HepG2 (cell line): ENCODE results near the gene CCNT2. TPM values are rescaled to one million over a fixed set of nuclear protein-coding genes. Genes with fewer than 3 reads are reported as not detected.

ENCODE experiments used
- AFF4 ChIP-seq: sonication (generic); formaldehyde crosslinking; IDR thresholded peaks from 2 replicates; pipeline ENCODE4 v1.4.0; 2020; ENCODE audit warnings: missing genetic modification reagents
- AHDC1 ChIP-seq: sonication (generic); formaldehyde crosslinking; IDR thresholded peaks from 2 replicates; pipeline ENCODE4 v1.5.1; 2020; ENCODE audit warnings: mild to moderate bottlenecking, missing genetic modification reagents, borderline replicate concordance
- ATF2 ChIP-seq: sonication (generic); formaldehyde crosslinking; IDR thresholded peaks from 2 replicates; pipeline ENCODE4 v1.4.0; 2020; ENCODE audit warnings: missing genetic modification reagents
- GLI4 ChIP-seq: sonication (generic); formaldehyde crosslinking; IDR thresholded peaks from 2 replicates; pipeline ENCODE4 v1.5.1; 2020; ENCODE audit warnings: missing genetic modification reagents, mild to moderate bottlenecking, moderate library complexity, borderline replicate concordance
- RNF2 ChIP-seq: fragments of 450-650 bp; conservative IDR thresholded peaks from 2 replicates; pipeline ENCODE4 v1.6.1; 2016; ENCODE audit warnings: low read depth
- RORA ChIP-seq: sonication (generic); formaldehyde crosslinking; IDR thresholded peaks from 2 replicates; pipeline ENCODE4 v1.5.0; 2020; ENCODE audit warnings: mild to moderate bottlenecking, missing genetic modification reagents, moderate library complexity
- SOX13 ChIP-seq, 3 experiments: fragments of 450-650 bp in 1 of 3; sonication (generic) in 1 of 3; formaldehyde crosslinking in 1 of 3; IDR thresholded peaks in 2 of 3; conservative IDR thresholded peaks in 1 of 3; 2 replicates each; pipeline versions ENCODE4 v1.5.0 to v1.6.1; 2016 to 2020; ENCODE audit warnings: antibody characterized with exemption in 1 of 3, mild to moderate bottlenecking in 1 of 3, missing compliant biosample characterization in 1 of 3, missing genetic modification reagents in 1 of 3, moderate library complexity in 1 of 3
- XRCC5 ChIP-seq: fragments of 200-400 bp; formaldehyde crosslinking; optimal IDR thresholded peaks from 2 replicates; pipeline ENCODE3; 2017; ENCODE audit warnings: mild to moderate bottlenecking, low read length
- ZBTB38 ChIP-seq: sonication (generic); formaldehyde crosslinking; IDR thresholded peaks from 2 replicates; pipeline ENCODE4 v1.5.1; 2020; ENCODE audit warnings: mild to moderate bottlenecking, missing genetic modification reagents
- ZBTB46 ChIP-seq: sonication (generic); formaldehyde crosslinking; IDR thresholded peaks from 2 replicates; pipeline ENCODE4 v1.4.0; 2020; ENCODE audit warnings: mild to moderate bottlenecking, missing genetic modification reagents, borderline replicate concordance
- ZNF17 ChIP-seq: sonication (generic); formaldehyde crosslinking; IDR thresholded peaks from 2 replicates; pipeline ENCODE4 v1.5.0; 2020; ENCODE audit warnings: mild to moderate bottlenecking, missing genetic modification reagents
- ZNF234 ChIP-seq: sonication (generic); formaldehyde crosslinking; conservative IDR thresholded peaks from 2 replicates; pipeline ENCODE4 v1.5.1; 2020; ENCODE audit warnings: mild to moderate bottlenecking, missing genetic modification reagents
- ZNF253 ChIP-seq: sonication (generic); formaldehyde crosslinking; IDR thresholded peaks from 2 replicates; pipeline ENCODE4 v1.8.0; 2022; ENCODE audit warnings: mild to moderate bottlenecking, missing genetic modification reagents, borderline replicate concordance
- ZNF629 ChIP-seq: sonication (generic); formaldehyde crosslinking; conservative IDR thresholded peaks from 2 replicates; pipeline ENCODE4 v1.5.0; 2020; ENCODE audit warnings: missing genetic modification reagents
- ZNF660 ChIP-seq: sonication (generic); formaldehyde crosslinking; IDR thresholded peaks from 2 replicates; pipeline ENCODE4 v1.5.1; 2020; ENCODE audit warnings: mild to moderate bottlenecking, low read depth, missing genetic modification reagents, borderline replicate concordance
- polyA plus RNA-seq, 8 experiments: library from polyadenylated mRNA; depleted of rRNA in 3 of 8; stranded (reverse) in 7 of 8; unstranded in 1 of 8; fragments of >200 nt; fragmentation: Illumina TruSeq in 4 of 8; extraction: Trizol in 4 of 8; gene quantifications; 2 replicates each; pipeline versions ENCODE4 v1.2.1 to v1.2.3, GENCODE V29; 2011 to 2016; ENCODE audit warnings: low read depth in 4 of 8, missing spikeins in 1 of 8, mixed read lengths in 1 of 8; ENCODE audit not compliant: insufficient read depth in 1 of 8
- total RNA-seq, 5 experiments: library from RNA; depleted of rRNA; stranded (reverse); fragments of >200 nt; fragmentation: Illumina TruSeq; extraction: Trizol; gene quantifications; 2 replicates each; pipeline ENCODE4 v1.2.3, GENCODE V29; 2016; ENCODE audit warnings: low read depth in 1 of 5

Gene CCNT2
- total and polyA plus RNA-seq, 2 of the 13 experiments (the other 11 are each of a cell fraction or from before 2014, with no cell fraction given) = 22.1 to 34.4 TPM

GRCh38 chr2:134917888-134918525 is 615 bp upstream of the CCNT2 start (continued):
- TF ChIP-seq AHDC1 (CRISPR knock-in tag) = peak; percentile 47; the same call in 1 of the 2 replicates
- TF ChIP-seq XRCC5 = no peak
- no peak for TF ChIP-seq ZNF17 (CRISPR knock-in tag)
- peak; percentile 37; the same call in 1 of the 2 replicates for TF ChIP-seq RNF2
- no peak for TF ChIP-seq ZNF234 (CRISPR knock-in tag)
- peak; percentile 26; the same call in 1 of the 2 replicates for TF ChIP-seq SOX13 (IDR thresholded peaks at IDR 0.05)
- 0 out of 4 replicates have a peak, but pooled peaks of 1 of the 2 experiments have one; percentile 14 for TF ChIP-seq SOX13 (CRISPR knock-in tag; conservative IDR thresholded peaks at IDR 0.05 in 1 of 2, IDR thresholded peaks at IDR 0.05 in 1 of 2)
- TF ChIP-seq ATF2 (CRISPR knock-in tag) = no peak; the same call in 1 of the 2 replicates
- TF ChIP-seq ZBTB46 (CRISPR knock-in tag) = no peak
- no peak for TF ChIP-seq ZNF253 (CRISPR knock-in tag)
- no peak for TF ChIP-seq RORA
- no peak; the same call in 1 of the 2 replicates for TF ChIP-seq AFF4 (CRISPR knock-in tag)
- 0 out of 2 replicates have a peak, but pooled peaks have one; percentile 16 for TF ChIP-seq GLI4 (CRISPR knock-in tag)
- TF ChIP-seq ZNF660 (CRISPR knock-in tag) = no peak
- TF ChIP-seq ZBTB38 = no peak
- no peak for TF ChIP-seq ZNF629
